GM18499 (cell line): ENCODE results near the gene B3GLCT.

Experiments
- ATAC-seq: cut with Tn5 transposase; IDR thresholded peaks from one replicate; pipeline ENCODE4 v1.9.1; 2021; ENCODE audit warnings: moderate number of reproducible peaks; ENCODE audit not compliant: insufficient read depth, unreplicated experiment

B3GLCT gene

DNA sequence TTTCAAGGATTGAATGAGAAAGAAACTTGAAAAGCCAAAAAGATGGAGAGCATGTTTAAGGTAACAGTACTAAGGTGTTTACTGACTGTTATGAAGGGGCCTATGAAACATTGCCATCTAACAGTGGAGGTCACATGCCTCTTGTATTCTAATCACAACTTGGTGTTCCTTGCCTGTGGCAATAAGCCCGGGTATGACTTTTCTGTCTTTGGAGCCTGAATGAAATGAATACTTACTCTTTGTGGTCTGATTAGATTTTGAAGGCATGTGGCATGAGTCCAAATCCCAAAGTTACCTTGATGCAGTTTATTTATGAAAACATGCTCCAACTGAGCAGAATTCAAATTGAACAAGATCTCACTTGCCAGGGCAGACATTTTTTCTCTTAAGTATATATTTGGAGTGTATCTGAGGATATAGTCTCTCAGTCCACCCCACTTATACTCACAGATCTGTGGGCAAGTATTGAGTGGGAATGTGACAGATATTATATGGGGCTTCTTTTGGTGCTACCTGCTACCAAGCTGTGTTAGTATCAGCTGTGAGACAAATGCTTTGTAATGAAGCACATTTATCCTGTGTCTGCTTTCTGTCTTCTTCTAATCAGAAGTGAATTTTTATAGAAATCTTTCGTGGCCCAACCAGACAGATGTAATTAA, 67.5 kb downstream of the B3GLCT start:
- ATAC-seq, result no peak

DNA sequence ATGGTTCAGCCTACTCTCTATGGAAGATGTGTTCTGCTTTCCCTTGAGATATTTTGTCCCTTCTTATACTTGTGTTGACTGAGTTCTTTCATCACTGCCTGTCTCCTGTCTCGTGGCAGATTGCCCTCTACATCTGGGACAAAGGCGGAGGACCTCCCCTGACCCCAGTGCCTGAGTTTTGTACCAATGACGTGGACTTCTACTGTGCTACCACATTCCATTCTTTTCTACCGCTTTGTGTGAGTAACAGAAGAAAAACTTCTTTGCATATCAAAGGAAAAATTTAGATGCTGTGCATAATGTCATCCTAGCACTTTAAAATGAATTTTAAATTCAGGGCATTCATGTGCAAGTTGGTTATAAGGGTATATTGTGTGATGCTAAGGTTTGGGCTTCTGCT, 74.6 kb downstream of the B3GLCT start:
- ATAC-seq, result no peak

DNA sequence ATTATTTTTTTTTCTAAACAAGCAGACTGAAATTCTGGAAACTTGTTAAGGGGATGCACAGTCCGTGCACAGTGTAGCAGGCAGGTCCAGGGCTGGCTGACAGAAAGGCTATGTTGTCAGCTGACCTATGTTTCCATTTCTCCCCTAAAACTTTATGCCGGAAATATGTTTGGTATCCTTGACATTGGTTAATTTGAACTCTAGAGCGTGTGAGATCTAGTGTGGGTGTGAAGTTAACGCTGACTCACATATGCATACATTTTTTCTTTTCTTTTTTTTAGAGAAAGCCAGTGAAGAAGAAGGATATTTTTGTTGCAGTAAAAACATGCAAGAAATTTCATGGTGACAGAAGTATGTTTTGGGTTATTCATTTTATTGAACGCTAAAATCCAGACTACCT, 76.6 kb downstream of the B3GLCT start:
- no peak for ATAC-seq

DNA sequence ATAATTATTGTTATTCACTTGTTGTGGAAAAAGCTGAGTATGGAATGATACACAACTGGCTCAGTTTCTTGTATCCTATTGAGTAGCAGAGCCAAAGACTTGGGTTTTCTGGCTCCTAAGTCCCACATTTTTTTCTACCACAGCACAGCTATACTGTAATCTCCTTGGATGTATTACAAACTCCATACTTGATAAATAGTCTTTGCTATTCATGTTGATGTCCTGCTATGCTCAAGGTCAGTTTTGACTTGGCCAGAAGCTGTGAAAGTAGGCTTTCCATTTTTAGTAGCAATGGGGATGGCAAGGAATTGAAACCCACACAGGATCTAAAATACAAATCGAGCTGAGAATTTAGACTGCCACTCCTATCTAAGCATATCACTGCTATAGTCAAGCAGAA, 79.1 kb downstream of the B3GLCT start:
- ATAC-seq, result no peak

DNA sequence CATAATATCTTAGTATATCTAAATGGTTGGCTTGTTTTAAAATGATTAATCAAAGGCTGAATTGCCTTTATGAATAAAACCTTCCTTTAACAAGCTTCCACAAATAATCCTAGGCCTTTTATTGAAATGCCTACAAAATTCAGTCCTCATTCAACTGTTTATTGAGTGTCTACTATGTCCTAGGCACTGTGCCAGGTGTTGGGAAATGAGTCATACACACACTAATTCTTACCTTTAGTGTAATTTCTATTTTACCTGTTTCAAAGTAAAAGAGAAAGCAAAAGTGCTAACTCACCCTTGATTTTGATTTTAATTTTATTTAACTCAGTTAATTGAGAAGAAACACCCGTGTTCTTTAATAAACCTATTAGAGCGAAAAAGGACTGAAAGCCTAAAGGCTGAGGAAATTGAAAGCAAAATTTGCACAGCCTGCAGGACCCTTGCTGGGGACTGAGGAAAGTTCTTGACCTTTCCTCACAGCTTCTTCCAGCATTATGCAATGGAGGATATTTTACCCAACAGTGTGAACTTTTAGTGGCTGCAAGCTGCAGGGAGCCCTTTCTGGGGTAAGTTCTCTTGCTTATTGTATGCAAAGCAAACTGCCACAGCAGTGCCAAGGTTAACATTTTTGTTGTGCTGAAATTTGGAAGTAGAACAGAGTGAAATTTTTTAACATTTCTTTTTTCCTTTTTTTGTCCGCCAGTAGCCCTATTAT, 83.1 kb downstream of the B3GLCT start:
- ATAC-seq, result no peak

DNA sequence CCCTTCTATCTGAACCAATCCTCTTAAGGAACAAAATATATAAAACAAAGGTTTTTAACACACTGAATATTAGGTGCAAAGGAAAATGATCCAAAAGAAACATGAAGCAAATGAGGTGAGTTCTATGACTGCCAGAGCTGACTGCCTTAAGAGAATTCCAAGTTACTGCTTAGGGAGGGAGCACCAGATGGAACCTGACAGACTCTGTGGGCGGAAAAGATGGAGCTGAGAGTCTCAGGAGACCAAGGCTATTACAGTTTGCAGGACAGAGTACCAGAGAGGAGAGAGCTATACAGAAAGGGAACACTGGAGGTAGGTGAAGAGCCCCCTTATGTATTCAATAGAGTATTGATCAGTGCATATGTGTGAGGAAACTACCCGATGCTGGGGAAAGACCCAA, 87.2 kb downstream of the B3GLCT start:
- ATAC-seq, result no peak

DNA sequence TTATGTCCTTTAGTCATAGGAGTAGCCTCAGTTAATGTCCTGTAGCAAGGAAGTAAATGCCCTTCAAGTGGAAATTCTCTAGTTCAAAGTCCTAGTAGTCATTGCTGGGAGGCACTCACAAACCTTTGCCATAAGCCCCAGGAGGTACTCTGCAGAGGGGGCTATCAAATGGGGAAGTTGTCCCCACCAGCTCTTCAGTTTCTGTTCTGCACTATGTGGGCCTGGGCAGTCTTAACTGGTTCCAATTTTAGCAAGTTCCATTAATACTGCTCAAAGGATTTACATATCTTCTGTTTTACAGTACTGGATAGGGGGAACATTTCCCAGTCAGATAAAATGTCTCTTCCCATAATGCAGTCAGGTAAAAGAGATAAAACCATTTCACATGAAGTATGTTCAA, 101.3 kb downstream of the B3GLCT start:
- ATAC-seq, result no peak

DNA sequence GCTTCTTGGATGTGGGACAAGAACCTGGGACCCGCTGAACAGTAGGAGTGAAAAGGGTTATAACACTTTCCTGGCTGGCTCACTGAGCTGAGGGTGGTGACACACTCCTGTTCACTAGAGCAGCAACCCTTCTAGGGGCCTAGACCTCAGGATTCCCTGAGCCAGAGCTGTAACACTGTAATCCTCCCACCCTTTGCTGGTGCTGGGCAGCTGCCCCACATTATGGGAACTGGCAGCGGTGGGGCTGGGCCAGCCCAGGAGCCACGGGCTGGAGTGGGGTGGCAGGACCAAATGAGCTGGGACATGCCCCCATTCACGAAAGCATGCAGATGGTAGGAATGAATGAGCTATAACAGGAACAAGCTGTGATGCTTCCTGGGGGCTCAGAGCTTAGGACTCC, 110.6 kb downstream of the B3GLCT start:
- no peak for ATAC-seq

DNA sequence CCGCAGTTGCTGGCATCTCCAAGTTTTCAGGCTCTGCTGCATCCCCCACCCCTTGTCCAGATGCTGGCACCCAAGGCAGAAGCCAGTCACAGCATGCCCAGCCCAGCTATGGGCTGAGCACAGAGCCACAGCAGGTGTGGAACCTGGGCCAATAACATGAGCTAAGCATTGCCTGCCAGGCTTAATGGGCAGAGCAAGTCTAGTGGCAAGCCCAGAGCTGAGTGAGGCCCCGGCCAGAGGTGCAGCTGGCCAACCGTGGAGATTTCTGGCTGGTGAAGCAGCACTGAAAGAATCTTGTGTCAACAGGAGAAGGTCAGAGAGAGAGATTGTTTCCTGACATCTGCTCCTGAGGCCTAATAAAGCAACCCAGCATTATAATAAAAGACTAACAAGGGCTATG, 111.0 kb downstream of the B3GLCT start:
- no peak for ATAC-seq

DNA sequence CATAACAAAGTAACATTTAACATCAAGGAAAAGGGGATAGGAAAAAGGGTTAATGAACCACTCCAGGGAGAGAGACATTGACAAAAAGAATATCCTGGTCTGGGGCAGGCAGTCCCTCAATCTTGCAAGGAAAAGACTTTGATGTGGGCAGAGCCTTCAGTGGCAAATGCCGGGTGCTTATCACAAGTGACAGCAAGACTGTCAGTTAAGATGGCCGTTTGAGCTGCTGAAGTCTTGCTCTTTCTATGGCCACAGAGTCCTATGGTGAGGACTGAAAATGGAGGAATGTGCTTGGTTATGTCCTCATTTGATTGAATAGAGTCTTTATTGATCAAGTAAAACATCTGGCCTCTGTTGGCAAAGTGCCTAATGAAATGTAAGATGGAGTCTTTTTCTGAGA, 112.1 kb downstream of the B3GLCT start:
- ATAC-seq, result no peak

DNA sequence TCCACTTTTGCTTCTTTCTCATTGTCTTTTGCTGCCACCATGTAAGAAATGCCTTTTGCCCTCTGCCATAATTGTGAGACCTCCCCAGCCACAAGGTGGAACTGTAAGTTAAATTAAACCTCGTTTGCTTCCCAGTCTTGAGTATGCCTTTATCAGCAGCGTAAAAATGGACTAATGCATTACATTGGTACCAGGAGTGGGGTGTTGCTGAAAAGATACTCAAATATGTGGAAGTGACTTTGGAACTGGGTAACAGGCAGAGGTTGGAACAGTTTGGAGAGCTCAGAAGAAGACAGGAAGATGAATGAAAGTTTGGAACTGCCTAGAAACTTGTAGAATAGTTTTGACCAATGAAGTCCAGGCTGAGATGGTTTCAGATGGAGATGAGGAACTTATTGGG, 115.2 kb downstream of the B3GLCT start:
- no peak for ATAC-seq

DNA sequence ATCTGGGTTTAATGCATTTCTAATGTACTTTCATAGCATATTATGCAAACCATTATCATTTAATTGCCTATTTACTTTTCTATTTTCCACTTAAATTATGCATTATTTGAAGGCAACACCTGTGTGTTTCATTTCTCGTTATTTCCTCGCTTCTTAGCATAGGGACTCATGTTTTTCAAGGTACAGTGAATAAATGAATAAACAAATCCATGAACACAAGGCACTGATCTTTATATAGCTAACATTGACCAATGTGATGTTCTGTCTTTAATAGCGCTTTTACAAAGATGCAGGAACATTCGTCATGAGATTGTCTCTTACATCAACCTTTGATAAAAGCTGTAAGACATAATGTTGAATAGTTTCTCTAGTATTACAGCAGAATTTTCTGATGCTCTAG, 121.2 kb downstream of the B3GLCT start:
- no peak for ATAC-seq

DNA sequence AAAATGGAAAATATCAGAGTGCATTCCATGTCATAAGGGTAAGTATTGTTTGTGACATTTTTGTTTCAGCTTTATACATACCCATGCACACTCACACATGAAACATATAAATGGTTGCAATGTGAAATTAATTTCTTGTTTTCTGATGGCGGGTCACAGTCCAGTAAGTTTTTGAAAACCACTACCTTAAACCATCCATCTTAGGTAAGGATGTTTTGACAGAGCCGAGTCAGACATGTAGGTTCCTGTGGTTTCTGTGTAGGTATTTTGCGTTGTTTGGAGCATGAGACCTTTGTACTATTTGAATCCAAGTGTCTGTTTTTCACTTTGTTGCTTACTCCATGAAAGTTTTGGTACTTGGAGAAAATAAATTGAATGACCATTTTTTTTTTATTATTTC, 121.7 kb downstream of the B3GLCT start:
- no peak for ATAC-seq

DNA sequence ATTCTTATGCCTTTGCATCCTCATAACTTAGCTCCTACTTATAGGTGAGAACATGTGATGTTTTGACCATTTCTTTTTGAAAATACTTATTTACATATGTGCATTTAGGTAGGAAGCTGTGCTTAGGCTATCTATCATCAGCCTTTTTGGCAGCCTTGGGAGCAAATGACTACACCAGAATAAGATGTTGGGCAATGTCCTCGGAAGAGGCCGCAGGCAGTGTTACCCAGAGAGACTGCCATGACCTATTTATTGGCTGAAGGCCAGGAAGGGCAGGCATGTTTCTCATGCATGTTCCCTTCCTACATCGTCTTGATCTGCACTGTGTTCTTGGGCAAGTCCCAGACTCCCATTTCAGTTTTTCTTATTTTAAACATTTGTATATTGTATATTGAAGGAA, 122.3 kb downstream of the B3GLCT start:
- ATAC-seq, result no peak

DNA sequence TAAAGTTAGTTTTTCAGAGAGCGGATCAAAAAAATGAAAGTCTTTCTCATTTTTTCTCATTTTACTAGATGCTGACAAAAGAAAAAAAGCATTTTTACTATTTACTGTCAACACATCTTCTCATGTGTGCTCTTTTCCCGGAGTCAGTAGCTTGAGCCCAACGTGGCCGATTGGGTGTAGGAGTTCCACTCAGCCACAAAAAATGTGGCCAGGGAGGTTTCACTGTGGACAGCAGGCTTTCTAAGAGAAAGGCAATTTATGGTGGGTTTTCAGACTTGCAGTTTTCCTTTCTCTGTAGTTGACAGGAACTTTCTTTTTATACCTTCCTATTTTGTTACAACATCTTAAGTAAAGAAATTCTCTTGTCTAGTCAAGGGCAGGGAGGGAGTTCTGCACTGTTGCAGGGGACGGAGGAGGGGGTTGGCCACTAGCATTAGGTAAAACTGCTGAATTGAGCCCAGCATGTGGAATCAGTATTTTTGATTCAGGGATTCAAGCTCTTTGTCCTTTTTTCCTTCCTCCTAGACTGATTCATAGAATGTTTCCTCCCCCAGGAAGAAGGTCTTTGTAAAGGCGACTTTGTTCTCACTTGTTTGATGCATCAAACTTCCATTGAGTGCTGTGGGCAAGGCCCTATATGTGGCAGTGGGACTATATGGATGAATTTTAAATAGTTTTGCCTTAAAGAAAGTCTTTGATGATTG, 123.1 kb downstream of the B3GLCT start:
- ATAC-seq, result no peak

DNA sequence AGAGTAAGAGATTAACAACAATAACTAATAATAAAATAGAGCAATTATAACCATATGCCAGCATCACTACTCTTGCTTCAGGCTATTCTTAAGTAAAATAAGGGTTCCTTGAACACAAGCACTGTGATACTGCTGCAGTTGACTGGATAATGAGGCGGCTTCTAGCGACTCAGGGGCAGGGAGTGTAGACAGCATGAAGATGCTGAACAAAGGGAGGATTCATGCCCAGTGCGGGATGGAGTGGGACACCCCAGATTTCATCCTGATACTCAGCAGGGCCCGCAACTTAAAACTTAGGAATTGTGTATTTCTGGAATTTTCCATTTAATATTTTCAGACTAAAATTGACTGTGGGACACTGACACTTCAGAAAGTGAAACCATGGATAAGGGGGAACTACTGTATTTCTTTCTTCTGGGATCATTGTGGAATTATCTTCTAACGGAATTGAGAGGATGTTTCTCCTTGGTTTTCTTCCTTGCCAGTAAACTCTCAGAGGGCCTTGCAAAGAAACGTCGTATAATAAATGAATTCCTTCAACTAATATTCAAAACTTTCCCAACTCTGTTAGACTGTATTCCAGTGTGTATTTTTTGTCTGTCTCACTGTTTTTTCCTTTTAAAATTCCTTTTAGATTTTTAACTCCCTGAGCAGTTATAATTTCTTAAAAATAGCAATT, 127.5 kb downstream of the B3GLCT start:
- ATAC-seq, result no peak

DNA sequence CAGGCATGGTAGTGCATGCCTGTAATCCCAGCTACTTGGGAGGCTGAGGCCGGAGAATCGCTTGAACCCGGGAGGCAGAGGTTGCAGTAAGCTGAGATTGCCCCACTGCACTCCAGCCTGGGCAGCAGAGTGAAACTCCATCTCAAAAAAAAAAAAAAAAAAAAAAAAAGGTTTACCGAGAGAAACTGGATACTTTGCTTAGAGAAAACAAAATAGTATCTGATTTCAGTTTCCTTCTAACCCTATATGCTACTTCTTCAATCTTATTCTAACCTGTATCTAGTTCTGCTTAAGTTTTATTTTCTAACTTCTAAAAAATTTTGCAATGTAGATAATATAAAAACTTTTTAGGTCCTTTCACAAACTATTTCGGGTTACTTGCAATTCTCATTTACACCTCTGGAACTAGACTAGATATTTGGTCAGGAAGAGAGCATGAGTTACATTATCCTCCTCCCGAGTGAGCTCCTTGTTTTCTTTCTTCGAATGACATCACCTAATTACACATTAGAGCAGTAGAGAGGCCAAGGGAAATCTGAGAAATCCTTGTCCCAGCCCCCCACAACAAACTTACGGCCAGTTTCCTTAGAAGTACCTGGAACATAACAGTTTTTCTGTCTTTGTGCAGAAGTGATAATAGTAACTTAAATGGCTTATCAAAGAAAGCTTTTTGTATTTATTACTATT, 128.9 kb downstream of the B3GLCT start:
- ATAC-seq, result no peak

DNA sequence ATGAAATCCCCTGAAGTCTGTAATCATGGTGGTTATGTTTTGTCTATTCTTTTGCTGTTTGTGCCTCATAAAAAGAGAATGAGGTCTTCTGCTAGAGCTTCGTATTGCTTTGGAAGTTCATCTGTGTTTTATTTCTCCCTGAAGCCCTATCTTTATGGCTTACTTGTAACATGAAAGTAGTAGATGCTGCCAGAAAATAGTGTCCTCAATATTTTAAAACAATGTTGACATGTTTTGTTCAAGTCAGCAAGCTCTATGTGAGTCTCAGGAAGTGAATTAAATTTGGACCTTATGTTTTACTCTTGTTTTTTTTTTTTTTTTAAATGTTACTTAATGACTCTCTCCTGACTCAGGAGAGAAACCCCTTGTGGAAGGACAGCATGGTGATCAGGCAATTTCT, 130.5 kb downstream of the B3GLCT start:
- ATAC-seq, result no peak

DNA sequence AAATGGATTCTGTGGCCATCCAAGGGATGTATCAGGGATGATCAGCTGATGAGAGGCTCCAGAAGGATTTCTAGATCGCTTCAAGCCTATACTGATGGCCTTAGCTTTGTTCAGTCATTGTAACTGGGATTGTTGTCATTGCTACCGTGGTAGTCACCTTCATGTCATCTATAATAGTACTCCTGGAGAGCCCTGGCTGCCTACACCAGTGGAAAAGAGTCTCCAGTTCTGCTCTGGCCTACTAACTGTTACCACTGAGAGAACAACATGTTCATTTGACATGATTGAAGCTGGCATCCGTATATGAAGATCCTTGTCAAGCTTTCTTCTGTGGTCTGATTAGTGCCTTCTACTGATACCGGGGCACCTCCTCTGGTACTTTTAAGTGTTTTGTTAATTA, 131.3 kb downstream of the B3GLCT start:
- ATAC-seq, result no peak

DNA sequence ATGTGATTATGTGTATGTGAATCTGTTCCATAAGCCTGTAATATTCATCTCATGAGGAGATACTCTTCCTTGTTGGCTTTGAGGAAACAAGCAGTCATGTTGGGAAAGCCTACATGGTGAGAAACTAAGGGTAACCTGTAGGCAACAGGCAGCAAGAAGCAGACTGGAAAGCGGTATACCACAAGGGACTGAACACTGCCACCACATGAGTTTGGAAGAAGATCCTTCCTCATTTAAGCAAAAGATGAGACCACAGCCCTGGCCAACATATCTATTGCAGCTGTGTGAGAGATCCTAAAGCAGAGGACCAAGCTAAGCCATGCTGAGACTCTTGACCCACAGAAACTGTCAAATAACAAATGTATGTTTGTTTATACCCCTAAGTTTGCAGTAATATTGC, 134.8 kb downstream of the B3GLCT start:
- ATAC-seq, result no peak
